A549 (cell line): ENCODE measurements around the gene DSTYK.

Source experiments
- BHLHE40 ChIP-seq: IDR thresholded peaks from 2 replicates; pipeline ENCODE4 v1.6.1; 2012; ENCODE audit warnings: low read depth, low read length, inconsistent platforms
- TF ChIP-seq, protein P1 (sequence below): fragments of >200 bp; sonication (Bioruptor Twin); formaldehyde crosslinking; IDR thresholded peaks from 3 replicates; pipeline ENCODE4 v1.5.1; 2016

GRCh38 chr1:205224736-205225135 lies 13.2 kb upstream of the DSTYK start:
- no peak for TF ChIP-seq BHLHE40
- TF ChIP-seq, protein P1, sequence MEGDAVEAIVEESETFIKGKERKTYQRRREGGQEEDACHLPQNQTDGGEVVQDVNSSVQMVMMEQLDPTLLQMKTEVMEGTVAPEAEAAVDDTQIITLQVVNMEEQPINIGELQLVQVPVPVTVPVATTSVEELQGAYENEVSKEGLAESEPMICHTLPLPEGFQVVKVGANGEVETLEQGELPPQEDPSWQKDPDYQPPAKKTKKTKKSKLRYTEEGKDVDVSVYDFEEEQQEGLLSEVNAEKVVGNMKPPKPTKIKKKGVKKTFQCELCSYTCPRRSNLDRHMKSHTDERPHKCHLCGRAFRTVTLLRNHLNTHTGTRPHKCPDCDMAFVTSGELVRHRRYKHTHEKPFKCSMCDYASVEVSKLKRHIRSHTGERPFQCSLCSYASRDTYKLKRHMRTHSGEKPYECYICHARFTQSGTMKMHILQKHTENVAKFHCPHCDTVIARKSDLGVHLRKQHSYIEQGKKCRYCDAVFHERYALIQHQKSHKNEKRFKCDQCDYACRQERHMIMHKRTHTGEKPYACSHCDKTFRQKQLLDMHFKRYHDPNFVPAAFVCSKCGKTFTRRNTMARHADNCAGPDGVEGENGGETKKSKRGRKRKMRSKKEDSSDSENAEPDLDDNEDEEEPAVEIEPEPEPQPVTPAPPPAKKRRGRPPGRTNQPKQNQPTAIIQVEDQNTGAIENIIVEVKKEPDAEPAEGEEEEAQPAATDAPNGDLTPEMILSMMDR: no peak
